ENCODE results near the gene KDM4C. TPM values are rescaled to one million over a fixed set of nuclear protein-coding genes. Genes with fewer than 3 reads are reported as not detected.

KDM4C gene
- polyA plus RNA-seq, 1 donor (not counting 4 experiments of a cell fraction or from before 2014, with no cell fraction given), result 17.2 TPM

DNA sequence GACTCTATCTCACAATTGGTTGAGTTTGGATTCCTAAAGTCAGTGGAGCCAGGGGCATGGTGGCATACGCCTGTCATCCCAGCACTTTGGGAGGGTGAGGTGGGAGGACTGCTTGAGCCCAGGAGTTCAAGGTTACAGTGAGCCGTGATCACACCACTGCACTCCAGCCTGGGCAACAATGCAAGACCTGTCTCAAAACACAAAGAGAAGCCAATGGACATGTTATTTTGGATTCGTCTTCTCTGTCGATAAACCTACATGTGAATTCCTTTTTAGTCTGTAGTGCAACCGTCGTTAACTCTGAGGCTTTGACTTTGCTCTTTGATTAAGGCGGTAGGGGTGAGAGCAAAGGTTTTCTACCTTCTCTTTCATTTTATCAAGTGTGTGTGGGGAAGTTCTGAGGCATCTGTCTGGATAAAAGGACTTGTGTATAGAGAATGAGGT, 142.7 kb downstream of the KDM4C start:
- no peak overlapping the region for H3K4me3 ChIP-seq (ENCODE audit: control insufficient read depth in 2 of 3, extremely low read depth in 1 of 3, insufficient read depth in 2 of 3, low read depth in 1 of 3, low read length in 3 of 3)
- H2AFZ ChIP-seq (ENCODE audit: control insufficient read depth, low read length), result no peak overlapping the region
- no peak for FAIRE-seq
- H3K9me3 ChIP-seq (ENCODE audit: control insufficient read depth, low read depth, low read length), result no peaks in the 10 kb centered on the region
- TF ChIP-seq CTCF (optimal IDR thresholded peaks at IDR 0.05 in 1 of 3, IDR thresholded peaks at IDR 0.05 in 1 of 3, conservative IDR thresholded peaks at IDR 0.05 in 1 of 3; ENCODE audit: extremely low read depth in 1 of 3, insufficient read depth in 2 of 3, low read length in 3 of 3) (no peak), EZH2 (IDR thresholded peaks at IDR 0.05; ENCODE audit: low read length) (no peak)
- H3K4me2 ChIP-seq (ENCODE audit: control insufficient read depth, extremely low read depth, insufficient read depth, low read depth, low read length), result no peak overlapping the region
- H3K79me2 ChIP-seq (ENCODE audit: control insufficient read depth, insufficient read depth, low read length), result no peaks in the 10 kb centered on the region
- no peak overlapping the region for H3K27ac ChIP-seq (ENCODE audit: control insufficient read depth, insufficient read depth, low read length)
- H3K9me1 ChIP-seq (ENCODE audit: control insufficient read depth, extremely low read depth, insufficient read depth, low read length), result no peaks in the 10 kb centered on the region
- no peaks in the 10 kb centered on the region for H3K27me3 ChIP-seq (ENCODE audit: control insufficient read depth, extremely low read depth, insufficient read depth, low read length)
- dilution Hi-C loops (cut with MboI; ENCODE audit: extremely low pct_ligation_motif_present, low sequenced_read_pairs), result no loop called here
- no peak overlapping the region for H3K9ac ChIP-seq (ENCODE audit: control insufficient read depth, extremely low read depth, insufficient read depth, low read length)
- peaks cover 12% of the 10 kb centered on the region for H3K4me1 ChIP-seq (ENCODE audit: control insufficient read depth, extremely low read depth, insufficient read depth, low read length)
- no peaks in the 10 kb centered on the region for H4K20me1 ChIP-seq (ENCODE audit: control insufficient read depth, extremely low read depth, insufficient read depth, low read length)
- H3K36me3 ChIP-seq (ENCODE audit: control insufficient read depth in 2 of 2, extremely low read depth in 1 of 2, insufficient read depth in 2 of 2, low read length in 2 of 2), result peaks cover 0 to 2% of the 10 kb centered on the region in 2 experiments
- DNase-seq (ENCODE audit: low read depth, low spot score), result no peak

- dilution Hi-C loops (cut with MboI; ENCODE audit: extremely low pct_ligation_motif_present, low sequenced_read_pairs), result no loop called here
- FAIRE-seq, result no peak
These were observed 143.4 kb downstream of the KDM4C start for GRCh38 chr9:6901180-6901579.

More at GRCh38 chr9:6901180-6901579, 143.4 kb downstream of the KDM4C start:
- H3K79me2 ChIP-seq (ENCODE audit: control insufficient read depth, insufficient read depth, low read length), result no peaks in the 10 kb centered on the region
- H2AFZ ChIP-seq (ENCODE audit: control insufficient read depth, low read length), result no peak overlapping the region
- H4K20me1 ChIP-seq (ENCODE audit: control insufficient read depth, extremely low read depth, insufficient read depth, low read length), result no peaks in the 10 kb centered on the region
- peaks cover 12% of the 10 kb centered on the region for H3K4me1 ChIP-seq (ENCODE audit: control insufficient read depth, extremely low read depth, insufficient read depth, low read length)
- no peak overlapping the region for H3K4me3 ChIP-seq (ENCODE audit: control insufficient read depth in 2 of 3, extremely low read depth in 1 of 3, insufficient read depth in 2 of 3, low read depth in 1 of 3, low read length in 3 of 3)
- H3K9ac ChIP-seq (ENCODE audit: control insufficient read depth, extremely low read depth, insufficient read depth, low read length), result no peak overlapping the region
- peaks cover 0 to 2% of the 10 kb centered on the region in 2 experiments for H3K36me3 ChIP-seq (ENCODE audit: control insufficient read depth in 2 of 2, extremely low read depth in 1 of 2, insufficient read depth in 2 of 2, low read length in 2 of 2)
- H3K9me1 ChIP-seq (ENCODE audit: control insufficient read depth, extremely low read depth, insufficient read depth, low read length), result no peaks in the 10 kb centered on the region
- no peak for DNase-seq (ENCODE audit: low read depth, low spot score)
- no peaks in the 10 kb centered on the region for H3K9me3 ChIP-seq (ENCODE audit: control insufficient read depth, low read depth, low read length)
- TF ChIP-seq EZH2 (IDR thresholded peaks at IDR 0.05; ENCODE audit: low read length), result no peak
- TF ChIP-seq CTCF (optimal IDR thresholded peaks at IDR 0.05 in 1 of 3, IDR thresholded peaks at IDR 0.05 in 1 of 3, conservative IDR thresholded peaks at IDR 0.05 in 1 of 3; ENCODE audit: extremely low read depth in 1 of 3, insufficient read depth in 2 of 3, low read length in 3 of 3), result no peak
- no peaks in the 10 kb centered on the region for H3K27me3 ChIP-seq (ENCODE audit: control insufficient read depth, extremely low read depth, insufficient read depth, low read length)
- H3K4me2 ChIP-seq (ENCODE audit: control insufficient read depth, extremely low read depth, insufficient read depth, low read depth, low read length), result no peak overlapping the region
- no peak overlapping the region for H3K27ac ChIP-seq (ENCODE audit: control insufficient read depth, insufficient read depth, low read length)
